Activated CD4-positive, CD25-positive, alpha-beta regulatory T cell treated with anti-CD3 and anti-CD28 coated beads, Interleukin-2, amount 50 U/mL, for 24 hours (primary cell): ENCODE results near the gene SPAG6.

ENCODE experiments used
- ATAC-seq, 2 donors: fragments of 150-1000 bp; cut with Tn5 transposase; one replicate each; pipeline ENCODE4 v1.10.0; 2021; ENCODE audit warnings: mild to moderate bottlenecking in 1 of 2, moderate library complexity in 1 of 2

Gene SPAG6

DNA sequence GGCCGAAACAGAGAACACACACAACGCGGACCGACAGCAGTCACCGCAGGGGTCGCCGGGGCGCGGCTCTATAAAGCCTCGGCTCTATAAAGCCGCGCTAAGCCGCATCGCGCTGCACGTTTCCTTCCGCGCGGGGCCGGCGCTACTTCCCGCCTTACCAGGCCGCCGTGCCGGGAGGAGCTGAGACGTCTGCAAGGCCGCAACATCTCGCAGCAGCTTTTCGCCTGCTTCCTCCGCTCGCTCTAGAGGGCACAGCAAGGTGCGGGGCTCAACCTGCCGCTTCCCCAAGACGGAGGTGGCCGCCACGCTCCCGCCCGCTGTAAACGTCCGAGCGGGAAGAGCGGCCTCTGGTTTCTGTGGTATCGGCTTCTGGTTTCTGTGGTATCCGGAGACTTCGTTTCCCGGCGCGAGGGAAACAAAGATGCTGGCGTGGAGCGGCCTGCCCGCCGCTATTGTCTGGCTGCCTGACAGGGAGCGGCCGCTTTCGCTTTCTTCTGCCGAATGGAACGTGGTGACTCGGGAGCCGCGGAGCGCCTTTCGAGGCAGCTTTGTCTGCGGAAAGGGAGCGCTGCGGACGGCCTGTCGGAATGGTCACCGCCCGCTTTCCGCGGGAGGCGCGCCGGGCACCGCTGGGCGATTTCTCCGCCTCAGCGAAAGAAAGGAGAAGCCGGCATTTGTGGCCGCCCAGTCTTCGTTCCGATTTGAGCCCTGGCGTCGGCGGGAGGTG is 91.8 kb downstream of the SPAG6 start:
- peak; percentile 83 to 84 for ATAC-seq

DNA sequence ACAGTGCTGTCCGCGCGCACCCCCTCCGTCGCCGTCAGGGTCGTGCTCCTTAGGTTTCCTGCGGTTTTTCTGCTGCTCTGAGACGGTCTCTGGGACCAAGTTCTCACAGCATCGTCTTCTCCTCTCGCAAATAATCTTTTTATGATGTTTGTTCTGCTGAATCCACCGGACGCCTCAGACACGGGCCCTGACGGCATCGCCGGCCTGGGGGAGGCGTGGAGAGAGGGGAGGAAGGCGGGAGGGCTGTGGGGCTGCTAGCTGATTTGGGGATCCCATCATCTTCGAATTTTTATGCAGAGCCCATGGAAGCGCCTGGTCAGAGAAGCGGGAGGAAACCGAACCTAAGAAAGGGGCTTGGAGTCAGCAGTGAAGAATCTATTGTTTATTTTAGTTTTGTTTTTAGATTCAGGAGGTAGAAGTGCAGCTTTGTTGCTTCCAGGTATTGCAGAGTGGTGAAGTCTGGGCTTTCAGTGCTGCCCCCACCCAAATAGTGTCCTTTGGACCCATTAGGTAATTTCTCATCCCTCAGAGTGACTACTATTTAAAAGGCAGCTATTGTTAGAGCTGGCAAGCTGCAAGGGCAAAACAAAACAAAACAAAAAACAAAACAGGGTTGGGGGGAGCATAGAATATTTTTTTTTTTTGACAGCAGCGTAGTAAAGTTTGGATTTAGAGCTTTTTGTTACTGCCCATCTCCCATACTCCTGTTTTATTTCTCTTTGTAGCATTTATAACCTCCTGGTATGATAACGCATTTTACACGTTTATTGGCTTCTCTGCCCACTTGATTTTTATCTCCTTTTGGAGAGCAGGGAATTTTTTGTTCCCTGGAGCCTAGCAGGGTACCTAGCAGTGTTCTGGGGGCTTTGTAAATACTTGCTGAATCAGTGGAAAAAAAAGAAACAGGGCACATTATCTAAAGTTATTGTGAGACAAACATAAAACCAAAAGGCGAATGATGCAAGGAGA is 92.6 kb downstream of the SPAG6 start:
- ATAC-seq: peak; percentile 1 to 19

DNA sequence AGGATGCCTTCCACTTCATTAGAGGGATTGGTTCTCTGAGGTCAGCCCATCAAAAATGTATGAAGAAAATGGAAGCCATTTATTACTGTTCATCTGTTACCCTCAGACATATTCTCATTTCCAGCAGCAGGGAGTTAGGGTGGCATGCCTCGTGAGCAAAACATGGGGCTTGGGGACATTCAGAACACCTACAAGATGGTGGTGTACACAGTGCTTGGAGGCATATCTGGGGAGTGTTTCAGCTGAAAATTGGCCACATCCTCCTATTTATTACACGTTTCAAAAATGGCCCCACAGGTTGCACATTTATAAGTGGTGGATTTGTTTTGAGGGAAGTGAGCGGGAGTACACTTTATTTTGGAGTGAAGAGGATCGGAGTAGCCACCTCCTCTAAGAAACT is 93.4 kb downstream of the SPAG6 start:
- ATAC-seq: no peak

DNA sequence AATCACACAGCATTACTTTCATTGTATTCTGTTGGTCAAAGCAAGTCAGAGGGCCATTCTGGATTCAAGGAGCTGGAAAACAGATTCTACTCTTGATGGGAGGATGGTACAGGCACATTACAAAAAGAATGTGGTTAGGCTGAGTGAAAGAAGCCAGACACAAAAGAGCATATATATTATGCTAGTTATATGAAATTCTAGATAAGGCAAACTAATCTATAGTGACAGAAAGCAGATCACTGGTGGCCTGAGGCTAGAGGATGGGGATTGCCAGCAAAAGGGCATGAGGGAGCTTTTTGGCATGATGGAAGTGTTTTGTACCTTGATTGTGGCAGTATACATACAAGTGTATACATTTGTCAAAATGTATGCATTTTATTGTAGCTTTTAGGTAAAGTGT is 96.8 kb downstream of the SPAG6 start:
- no peak for ATAC-seq

DNA sequence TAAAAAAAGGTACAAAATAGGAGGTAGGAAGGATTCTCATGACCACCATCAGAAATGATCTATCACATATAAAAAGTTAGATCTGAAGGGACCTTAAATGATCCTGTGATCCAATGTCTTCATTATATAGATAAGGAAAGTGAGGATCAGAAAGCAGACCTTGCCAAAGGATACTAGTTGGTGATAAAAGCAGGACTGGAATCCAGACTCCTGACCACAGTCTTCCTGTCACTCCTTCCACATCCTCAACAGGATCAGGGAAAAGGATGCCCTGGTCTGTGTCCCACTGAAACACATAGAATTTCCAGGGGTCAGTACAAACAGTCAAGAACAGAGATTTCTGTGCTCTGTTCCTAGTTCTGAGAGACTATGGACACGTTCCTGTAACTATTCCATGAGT is 97.2 kb downstream of the SPAG6 start:
- no peak for ATAC-seq

DNA sequence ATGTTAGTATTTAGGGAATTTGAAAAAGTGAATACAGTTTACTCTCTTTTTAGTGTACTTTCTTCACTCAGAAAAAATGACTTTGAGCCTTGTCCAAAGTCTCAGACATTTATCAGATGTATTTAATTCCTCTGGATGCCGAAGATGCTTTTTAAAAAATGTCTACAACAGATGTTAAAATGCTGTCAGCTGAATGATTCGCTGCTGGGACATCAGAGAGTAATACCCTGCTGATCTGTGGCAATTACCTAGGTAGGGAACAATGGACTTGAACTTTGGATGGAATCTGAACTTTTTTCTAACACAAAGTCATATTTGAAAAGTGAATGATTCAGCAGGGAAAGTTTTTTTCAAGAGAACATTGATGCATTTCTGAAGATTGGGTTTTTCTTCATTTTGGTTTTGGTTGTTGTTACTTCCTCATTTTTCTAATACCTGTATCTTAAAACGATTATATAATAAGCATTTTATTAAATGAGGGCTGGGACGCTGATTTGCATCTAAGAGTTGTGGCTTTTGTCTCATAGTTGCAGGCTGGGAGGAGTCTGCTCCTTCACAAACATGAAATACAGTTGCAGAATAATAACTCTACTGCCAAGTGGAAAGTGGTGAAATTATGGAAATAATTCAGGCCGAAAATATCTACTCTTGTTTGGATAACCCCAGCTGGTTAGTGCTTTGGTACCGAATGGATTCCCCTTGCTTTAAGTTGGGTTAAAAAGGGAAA is 98.0 kb downstream of the SPAG6 start:
- no peak for ATAC-seq

DNA sequence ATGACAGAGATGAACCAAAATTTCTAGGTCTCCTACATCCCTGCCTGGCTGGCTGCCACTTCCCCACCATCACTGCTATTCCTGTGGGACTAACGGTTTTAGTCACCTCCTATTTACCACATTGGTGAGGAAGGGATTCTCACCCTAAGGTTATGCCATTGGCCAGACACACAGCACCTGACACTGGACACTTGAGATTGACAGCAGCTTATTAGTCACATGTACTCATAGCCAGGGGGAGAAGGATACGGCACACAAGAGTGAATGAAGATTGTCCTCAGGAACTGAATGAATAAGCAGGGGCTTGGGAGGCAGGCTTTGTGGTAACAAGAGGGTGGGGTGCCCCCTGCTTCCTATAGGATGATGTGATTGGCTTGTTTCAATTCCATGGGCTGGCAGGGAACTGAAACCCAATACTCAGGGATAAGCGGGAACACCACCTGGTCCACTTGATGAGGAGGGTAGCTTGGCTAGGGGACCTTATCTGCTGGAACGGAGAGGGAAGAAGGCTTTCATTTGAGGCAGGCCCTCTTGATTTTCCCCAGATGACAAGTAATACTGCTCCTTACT is 99.0 kb downstream of the SPAG6 start:
- no peak for ATAC-seq

DNA sequence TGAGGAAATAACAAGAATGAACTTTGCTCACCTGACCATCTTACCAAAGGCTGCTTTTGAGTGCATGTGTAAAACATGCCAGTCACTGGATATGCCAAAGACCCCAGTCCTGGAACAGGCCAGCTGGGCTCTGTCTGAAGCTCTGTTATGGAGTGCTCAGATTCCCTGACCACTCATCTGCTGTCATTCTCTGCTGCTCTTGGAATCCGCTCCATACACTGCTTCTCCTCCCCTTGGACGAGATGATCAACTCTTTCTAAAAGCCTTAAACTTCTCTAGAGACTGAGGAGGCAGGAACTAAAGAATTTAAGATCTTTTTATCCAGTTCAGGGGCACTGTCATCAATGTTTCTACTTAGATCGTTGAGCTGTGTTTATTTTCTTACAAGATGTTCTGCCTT is 100.2 kb downstream of the SPAG6 start:
- ATAC-seq: no peak

DNA sequence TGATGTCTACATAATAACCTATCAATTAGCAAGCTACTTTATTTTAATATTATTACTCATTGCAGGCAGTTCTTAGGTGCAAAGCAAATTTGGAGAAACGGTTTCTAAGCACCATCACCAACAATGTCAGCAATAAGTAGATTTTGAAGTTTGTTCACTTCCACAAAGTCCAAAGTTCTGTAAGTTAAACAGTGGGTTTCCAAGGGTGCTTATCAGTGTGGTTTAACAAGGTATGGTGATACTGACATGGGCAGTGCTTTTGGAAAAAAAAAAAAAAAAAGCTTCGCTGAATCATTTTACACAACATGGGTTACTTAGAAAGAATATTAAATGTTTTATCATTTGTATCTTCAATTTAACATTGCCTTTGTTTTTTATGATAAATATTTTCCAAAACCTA is 101.8 kb downstream of the SPAG6 start:
- no peak for ATAC-seq

DNA sequence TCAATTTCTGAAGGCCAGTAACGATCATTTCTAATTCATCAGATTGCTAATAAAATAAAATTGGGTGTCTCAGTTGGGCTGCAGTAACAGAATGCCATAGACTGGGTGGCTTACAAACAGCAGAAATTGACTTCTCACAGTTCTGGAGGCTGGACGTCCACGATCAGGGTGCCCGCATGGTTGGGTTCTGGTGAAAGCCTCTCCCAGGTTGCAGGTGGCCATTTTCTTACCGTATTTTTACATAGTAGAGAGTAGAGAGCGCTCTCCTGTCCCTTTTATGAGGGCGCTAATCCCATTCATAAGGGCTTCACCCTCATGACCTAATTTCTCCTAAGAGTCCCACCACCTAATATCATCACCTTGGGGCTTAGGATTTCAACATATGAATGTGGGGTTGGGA is 106.0 kb downstream of the SPAG6 start:
- no peak for ATAC-seq

DNA sequence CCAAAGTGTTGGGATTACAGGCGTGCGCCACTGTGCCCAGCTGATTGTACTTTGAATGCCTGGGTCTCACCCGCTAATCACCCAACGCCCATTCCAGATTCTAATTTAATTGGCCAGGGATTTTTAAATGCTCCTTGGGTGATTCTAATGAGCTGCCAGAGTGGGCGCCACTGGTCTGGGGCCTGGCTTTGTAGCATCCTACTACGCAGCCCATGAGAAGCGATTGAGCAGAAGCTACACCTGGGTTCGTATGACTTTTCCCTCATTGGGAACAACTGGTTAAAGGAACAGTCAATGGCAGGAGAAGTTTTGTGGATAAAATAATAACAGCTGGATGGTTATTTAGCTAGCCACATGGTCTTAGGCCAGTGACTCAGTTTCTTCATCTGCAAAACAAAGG is 108.0 kb downstream of the SPAG6 start:
- ATAC-seq: no peak

DNA sequence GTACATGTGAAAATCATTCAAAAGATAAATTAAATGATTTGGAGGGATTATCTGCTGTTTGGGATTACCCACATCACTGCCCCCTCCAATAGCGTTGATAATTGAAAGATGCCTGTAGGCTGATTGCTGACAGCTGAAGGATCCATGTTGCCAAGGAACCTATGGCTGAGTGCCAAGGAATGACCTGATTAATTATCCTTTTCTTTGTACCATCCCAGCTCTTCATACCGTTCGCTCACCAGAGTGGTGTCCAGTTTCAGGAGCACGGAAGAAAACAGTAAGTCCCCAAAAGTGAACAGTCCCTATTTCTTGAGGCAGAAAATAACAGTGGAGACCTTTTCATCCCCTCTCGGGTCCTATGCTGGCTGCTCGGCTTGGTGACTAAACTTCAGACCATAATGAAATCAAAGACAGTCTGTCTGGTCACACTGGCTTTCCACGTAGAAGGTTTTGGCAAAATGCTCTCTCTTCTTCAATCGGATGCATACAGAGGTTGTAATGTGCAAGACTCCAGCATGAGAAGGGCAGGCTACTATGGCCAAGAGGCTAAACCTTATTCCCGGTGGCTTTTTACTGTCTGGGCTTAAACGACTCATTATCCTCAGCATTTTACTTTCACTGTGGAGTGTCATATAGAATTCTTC is 108.8 kb downstream of the SPAG6 start:
- no peak for ATAC-seq

DNA sequence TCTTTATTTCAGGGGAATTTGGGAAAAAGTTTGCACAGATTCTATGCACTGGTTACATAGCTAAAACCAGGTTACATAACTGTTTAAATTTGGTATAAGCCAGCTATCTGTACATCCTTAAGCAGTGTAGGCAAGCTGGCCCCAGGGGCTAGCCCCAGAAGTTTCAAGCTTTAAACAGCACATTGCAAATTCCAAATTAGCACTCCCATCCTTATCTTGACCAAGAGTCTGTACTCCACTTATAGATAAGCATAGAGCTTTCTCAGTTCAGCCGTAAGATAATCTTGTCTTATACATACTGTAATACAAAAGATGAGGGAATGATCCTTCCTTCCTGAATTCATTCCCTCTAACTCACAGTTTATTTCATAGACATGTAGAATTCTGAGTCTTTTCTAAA is 109.3 kb downstream of the SPAG6 start:
- ATAC-seq: no peak

DNA sequence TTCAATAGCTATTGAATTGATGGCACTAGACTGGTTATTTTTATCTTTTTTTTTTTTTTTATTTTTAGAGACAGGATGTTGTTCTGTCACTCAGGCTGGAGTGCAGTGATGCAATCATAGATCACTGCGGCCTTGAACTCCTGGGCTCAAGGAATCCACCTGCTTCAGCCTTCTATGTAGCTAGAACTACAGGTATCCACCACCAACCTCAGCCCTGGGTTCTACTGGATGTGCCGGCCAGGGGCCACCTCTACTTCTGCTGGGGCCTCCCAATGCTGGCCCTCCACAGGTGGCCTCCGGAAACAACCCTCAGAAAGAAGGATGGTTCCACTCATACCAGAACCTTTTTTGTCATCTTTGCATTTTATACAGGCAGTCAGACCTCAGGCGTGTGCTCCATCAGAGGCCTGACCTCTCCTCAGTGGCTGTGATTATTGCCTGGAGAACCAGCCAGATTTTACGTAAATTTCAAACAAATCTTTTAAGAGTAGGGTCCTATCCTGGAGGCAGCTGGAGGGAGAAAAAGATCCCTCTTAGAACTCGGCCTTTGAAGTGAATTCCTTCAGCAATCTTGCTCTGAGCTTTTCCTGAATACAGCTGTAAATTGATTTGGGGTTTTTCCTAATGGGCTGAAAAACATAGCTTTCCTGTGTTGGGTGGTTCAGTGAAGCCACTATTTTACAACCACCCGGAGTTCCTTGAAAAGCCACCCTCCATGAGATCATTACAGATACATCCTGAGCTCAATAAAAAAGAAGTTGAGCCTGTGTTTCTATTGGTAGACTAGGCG is 110.0 kb downstream of the SPAG6 start:
- peak; percentile 17 to 24 for ATAC-seq

DNA sequence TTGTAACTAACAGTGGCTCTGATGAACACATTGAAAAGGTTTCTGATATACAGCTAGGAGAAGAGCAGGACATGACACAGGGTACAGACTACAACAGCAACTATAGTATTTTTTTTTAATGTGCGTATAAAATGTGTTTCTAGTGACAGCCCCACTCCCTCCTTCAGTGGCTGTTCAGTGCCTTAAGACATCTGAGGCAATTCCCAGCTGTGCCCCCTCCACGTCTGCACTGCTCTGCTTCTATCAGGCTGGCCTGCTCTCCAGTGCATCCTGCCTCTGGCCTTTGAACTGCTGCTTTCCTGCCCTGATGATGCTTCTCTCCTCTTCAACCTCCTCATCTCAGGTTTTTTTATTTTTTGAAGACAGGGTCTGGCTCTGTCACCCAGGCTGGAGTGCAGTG is 111.2 kb downstream of the SPAG6 start:
- no peak for ATAC-seq

DNA sequence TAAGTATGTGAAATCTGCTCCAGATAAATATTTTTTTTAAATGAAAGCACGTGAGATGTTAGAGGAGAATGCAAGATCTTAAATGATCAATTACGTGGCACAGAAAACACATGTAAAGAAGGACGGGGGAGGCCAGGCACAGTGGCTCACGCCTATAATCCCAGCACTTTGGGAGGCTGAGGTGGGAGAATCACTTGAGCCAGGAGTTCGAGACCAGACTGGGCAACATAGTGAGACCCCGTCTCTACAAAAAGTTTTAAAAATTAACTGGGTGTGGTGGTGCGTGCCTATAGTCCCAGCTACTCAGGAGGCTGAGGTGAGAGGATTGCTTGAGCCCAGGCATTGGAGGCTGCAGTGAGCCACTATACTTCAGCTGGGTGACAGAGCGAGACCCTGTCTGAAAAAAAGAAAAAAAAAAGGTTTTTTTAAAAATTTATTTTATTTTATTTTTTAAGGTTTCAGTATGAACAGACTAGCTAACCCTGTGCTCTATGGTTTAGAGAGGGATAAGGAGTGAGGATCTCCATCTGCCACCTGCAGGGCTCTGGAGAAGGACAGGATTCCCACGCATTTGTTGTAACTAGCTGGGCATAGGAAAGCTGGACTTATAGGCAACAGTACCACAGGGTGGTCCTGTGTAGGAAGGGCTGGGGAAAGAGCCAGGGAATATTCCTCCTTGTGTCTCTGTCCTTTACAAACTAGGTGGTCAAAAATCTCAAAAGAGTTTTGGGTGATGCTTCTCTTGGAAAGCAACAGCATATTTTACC is 113.2 kb downstream of the SPAG6 start:
- no peak for ATAC-seq

DNA sequence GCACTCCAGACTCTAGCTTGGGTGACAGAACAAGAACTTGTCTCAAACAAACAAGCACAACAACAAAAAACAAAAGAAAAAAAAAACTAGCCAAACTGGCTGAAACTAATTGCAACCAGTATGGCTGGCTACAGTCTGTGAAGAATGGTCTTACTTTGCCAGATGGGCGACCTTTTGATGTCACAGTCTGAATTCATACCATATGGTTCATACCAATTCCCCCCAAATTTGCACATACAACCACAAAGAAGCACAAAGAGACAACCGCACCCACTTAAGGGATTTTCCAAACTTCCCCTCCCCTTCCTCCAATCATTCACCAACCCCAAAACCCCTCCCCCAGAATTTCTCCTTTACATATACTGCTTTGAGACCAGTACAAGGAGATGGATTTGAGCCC is 114.2 kb downstream of the SPAG6 start:
- no peak for ATAC-seq

DNA sequence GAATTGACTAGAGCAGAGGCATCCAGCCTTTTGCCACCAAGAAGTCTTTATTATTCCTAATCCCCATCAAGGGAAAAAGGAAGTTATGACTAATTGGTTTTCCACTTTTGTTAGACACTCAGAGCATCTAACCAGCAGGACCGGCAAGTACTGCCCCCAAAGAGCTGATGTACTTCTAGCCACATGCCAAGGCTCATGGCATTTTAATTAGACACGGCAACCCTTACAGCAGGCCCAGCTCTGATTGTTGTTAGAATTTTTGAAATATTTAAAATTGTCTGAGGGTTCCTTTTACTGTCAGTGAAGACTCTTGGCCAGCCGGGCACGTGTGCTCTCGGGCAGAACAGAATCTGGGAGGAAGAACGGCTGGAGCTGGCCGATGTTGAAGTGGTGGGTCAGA is 114.8 kb downstream of the SPAG6 start:
- ATAC-seq: no peak

DNA sequence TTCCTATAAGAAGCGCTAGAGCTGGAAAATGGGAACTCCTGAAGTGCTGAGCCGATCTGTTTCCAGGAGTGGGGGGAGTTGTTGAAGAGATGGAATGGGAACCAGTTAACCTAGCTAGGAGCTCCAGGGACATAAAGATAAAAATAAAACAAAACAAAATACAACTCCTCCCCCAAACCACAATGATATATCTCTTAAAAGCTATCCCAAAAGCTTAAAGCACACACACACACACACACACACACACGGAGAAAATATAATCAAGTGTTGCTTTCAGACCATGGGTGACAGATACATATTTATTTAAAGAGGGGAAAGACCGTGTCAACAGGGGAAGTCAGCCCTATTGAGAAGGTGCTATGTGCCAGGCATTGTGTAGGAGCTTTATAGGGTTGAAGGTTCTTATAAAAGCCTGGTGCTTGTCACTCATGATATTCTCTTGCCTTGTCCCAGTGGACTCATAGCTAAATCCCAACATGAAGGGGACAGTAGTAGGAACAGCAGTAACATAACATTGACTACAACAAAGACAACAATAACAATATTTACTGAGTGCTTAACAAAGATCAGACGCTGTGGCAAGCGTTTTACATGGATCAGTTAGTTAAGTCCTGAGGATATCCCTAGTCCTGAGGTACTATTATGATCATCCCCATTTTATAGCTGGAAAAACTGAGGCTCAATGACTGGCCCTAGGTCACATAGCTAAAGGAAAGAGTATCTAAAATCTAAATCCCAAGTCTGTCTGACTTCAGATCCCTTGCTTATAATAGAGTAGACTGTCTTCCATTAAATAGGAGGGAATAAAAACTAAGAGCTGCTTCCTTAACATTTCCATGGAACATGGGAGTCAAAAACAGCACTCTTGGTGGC is 115.5 kb downstream of the SPAG6 start:
- ATAC-seq: no peak

DNA sequence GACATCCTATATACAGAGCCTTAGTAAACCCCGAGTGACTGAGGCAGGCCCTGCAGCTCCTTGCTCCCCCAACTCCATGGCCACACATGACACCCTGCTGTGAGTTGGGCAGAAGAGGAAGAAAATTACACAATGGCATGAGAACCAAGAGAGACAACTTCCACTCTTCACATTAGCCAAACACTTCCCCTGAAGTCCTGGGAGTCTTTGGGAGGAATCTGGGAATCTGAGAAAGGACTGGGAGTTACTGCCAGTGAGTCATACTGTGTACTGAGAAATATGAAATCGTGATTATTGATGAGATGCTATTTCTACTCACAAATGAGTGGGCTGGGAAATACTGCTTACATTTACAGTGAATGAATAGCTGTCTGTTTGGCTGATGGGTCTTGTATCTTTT is 116.6 kb downstream of the SPAG6 start:
- no peak for ATAC-seq
